ENCODE results near the gene APAF1. TPM values are rescaled to one million over a fixed set of nuclear protein-coding genes. Genes with fewer than 3 reads are reported as not detected.

The APAF1 gene
- polyA plus RNA-seq, 3 donors: 3.5 to 13.3 (median 3.7) TPM

DNA sequence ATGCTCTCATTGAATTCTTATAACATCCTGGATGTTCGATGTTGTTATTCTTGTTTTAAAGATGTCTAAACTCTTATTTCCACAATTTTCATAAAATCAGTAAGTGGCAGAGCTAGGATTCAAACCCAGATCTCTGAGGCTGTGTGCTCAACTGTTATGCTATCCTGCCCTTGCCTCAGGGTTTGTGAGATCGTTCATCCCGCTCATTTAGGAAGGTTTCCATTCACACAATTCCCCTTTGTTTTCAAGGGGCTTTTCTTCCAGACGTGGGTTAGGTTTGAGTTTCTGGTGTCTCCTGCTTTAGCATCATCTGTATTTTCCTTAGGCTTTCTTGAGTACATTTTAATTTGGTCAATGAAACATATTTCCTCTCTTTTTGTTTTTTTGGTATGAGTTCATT lies 69.3 kb downstream of the APAF1 start:
- WGBS, 3 donors: 91 to 93% (median 93%) methylated on average over 4 of the region's 4 CpGs

GRCh38 chr12:98719515-98720504 lies 74.7 kb downstream of the APAF1 start:
- 89 to 93% (median 92%) methylated on average over 6 of the region's 6 CpGs for WGBS, 3 donors
- H3K27ac ChIP-seq (ENCODE audit: low read depth, low read length): no peak overlapping the region

More for the DNA sequence above, 69.3 kb downstream of the APAF1 start:
- H3K27ac ChIP-seq (ENCODE audit: low read depth, low read length): no peak overlapping the region

DNA sequence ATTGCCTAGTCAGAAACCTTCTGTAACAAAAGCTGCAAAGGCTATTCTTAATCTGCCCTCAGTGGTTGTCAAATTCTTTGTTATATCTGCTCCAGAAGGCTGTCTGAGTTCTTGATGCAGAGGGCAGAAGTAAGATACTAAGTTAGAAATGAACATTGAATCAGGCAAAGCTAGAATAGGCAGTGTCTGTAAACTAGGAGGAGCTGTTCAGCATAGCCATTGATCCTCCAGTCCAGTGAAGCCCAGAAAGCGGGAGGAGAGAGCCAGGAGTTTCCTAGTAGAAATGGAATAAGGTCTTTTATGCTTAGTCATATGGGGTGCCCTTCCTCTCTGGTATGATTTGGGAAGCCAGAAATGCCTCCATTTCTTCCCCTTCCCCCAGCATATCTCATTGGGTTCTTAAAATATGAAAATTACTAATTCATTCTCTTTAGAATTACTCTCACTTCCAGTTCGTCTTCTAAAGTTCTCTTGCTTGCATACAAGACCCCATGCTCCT lies 76.2 kb downstream of the APAF1 start:
- WGBS, 3 donors: 90 to 94% (median 92%) methylated on average over 2 of the region's 2 CpGs
- no peak overlapping the region for H3K27ac ChIP-seq (ENCODE audit: low read depth, low read length)

DNA sequence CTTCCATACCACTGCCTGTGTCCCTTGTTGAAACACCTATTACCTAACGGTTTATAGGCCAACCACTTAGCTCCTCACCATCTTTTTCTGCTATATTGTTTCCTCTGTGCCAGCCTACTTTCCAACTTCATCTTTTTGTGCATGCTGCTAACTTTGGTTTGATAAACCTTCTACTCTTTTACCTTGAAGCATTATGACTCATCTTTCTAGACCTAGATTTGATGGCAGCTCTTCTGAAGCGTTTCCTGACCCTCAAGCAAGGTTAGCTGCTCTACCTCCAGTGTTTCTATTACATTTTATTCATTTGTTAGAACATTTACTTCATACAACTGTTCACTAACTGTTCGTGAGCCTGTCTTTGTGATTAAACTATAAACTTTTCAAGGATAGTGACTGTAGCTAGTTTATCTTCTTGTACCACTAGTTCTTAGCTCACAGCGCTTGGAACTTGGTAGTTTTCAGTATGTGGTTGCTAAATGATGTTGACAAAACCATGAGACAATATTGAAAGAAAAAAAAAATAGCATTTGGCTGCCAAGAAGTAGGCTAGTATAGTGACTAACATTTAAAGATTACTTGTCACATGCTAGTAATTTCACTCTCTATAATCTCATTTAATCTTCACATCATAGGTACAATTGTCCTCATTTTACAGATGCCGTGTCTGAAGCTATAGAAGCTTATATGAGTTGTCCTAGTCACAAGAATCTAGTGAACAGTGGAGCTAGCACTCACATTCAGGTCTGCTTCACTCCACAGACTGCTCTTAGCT lies 79.5 kb downstream of the APAF1 start:
- 81 to 92% (median 89%) methylated on average over 5 of the region's 5 CpGs for WGBS, 3 donors

GRCh38 chr12:98725476-98726247 lies 80.6 kb downstream of the APAF1 start:
- WGBS, 3 donors: 68 to 77% (median 71%) methylated on average over 5 of the region's 5 CpGs
- no peak overlapping the region for H3K27ac ChIP-seq (ENCODE audit: low read depth, low read length)

More for the DNA sequence above, 79.5 kb downstream of the APAF1 start:
- no peak overlapping the region for H3K27ac ChIP-seq (ENCODE audit: low read depth, low read length)

- 95 to 100% (median 96%) methylated on average over 5 of the region's 5 CpGs for WGBS, 3 donors
- no peak overlapping the region for H3K27ac ChIP-seq (ENCODE audit: low read depth, low read length)
Measured at GRCh38 chr12:98727196-98727595, 82.1 kb downstream of the APAF1 start.

DNA sequence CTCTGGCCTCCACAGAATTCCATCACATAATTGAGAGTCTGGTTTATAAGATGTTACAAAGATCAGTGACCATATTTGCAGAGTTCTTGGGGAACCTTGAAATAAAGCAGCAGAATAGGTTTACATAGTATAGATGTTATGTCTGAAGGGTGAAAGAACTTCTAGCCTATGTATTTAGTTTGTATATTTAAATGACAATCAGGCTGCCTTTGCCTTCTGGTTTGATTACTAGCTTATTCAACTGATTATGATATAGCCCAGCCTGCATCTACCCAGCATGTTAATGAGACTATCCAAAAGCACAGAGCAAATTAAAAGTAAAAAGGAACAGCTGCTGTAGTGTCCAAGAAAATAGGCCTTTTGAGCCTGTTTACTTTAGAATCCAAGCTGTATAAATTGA lies 85.3 kb downstream of the APAF1 start:
- no peak overlapping the region for H3K27ac ChIP-seq (ENCODE audit: low read depth, low read length)

- H3K27ac ChIP-seq (ENCODE audit: low read depth, low read length): no peak overlapping the region
Measured at GRCh38 chr12:98733667-98734350, 88.7 kb downstream of the APAF1 start.

GRCh38 chr12:98735821-98736220 lies 90.7 kb downstream of the APAF1 start:
- WGBS, 3 donors: 94 to 96% (median 94%) methylated on average over 6 of the region's 6 CpGs
- no peak overlapping the region for H3K27ac ChIP-seq (ENCODE audit: low read depth, low read length)

DNA sequence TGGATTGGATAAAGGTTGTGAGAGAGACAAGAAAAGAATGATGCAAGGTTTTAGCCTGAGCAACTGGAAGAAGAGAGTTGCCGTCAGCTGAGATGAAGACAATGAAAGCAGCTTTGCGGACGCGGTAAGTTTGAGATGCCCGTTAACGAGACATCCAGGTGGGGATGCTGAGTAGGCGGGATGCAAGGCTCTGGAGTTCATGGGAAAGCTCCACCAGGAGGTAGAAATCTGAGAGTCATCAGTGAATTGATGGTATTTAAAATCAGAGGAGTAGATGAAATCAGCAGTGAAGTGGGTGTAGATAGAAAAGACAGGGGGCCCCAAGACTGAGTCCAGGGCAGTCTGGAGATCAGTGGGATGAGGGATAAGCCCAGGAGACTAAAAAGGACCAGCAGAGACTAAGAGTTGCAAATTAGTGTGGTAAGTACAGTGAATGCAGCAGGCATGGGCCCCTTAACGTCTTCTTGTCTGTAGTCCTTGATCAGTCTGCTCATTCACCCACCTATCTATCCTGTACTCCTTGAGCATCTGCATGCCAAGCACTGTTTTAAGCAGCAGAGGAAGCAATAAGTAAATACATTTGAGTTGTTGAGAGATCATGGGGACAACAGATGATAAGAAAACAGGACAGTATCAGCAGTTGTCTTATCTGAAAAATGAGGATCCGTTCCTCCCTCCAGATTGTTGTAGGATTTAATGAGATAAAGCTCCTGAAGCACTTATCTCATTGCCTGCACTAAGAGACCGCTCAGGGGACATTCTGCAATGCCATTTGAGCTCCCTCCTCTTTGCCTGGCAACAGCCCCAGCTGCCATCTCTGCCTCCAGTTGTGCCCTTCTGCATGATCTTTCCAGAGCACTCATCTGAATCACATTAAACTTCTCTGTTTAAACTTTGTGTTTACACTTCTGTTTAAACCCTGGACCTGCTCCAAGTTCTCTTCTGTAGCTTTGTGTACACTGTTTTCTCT lies 91.5 kb downstream of the APAF1 start:
- WGBS, 3 donors: 76 to 90% (median 90%) methylated on average over 10 of the region's 10 CpGs
- H3K27ac ChIP-seq (ENCODE audit: low read depth, low read length): no peak overlapping the region

DNA sequence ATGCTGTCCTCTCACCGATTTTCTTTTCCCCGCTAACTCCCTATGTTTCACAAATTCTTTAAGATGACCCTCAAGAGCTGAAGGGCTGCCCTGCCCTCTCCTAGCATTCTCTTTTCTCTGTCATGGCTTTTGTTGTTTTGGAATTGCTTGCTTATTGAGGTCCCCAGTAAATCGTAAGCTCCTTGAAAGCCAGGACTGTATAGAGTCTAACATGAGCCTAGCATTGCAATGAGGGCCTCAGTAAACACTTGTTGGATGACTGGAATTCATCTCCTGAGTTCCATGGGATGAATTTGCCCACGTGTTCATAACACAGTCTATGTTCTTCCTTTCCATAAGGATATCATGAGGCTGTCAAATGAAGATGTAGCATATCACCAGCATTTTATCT lies 92.2 kb downstream of the APAF1 start:
- 65 to 80% (median 78%) methylated on average over 4 of the region's 4 CpGs for WGBS, 3 donors

DNA sequence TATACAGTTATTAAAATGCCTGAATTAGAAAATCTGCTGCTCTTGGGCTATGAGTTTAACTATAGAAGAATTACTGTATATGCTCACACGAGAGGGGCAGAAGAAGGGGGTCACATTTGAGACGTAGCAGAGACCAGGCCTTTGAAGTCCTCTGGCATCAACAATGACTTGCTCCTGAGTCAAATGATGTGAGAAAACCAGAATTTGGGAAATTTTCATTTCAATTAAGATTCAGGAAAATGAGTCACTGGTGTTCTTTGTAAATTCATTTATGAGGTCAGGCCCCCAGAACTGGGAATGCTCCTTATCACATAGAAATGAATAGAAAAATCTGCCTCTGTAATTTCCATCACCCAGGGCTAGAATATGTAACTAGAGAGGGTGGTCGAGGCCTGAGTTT lies 92.9 kb downstream of the APAF1 start:
- H3K27ac ChIP-seq (ENCODE audit: low read depth, low read length): no peak overlapping the region
- 82 to 88% (median 83%) methylated on average over 3 of the region's 3 CpGs for WGBS, 3 donors

More for the DNA sequence above, 92.2 kb downstream of the APAF1 start:
- no peak overlapping the region for H3K27ac ChIP-seq (ENCODE audit: low read depth, low read length)

DNA sequence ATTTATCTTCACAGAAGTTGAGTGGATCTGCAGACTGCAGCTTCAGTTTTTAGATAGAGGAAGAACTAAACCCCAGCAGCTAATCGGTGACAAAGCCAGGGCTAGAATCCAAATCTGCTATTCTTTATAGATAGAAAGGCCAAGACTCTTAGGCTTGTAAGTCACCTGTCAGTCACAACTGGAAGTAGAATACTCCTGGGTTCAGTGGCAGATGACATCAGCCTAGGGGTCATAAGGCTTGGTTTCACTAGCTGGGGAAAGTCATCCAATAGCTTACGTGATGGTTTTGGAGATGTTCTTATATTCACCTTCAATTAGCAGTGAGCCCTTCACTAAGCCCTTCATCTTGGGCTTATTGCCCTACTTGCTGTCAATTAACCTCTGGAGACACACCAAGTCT lies 93.4 kb downstream of the APAF1 start:
- WGBS, 3 donors: 83 to 88% (median 88%) methylated on average over 2 of the region's 2 CpGs
- no peak overlapping the region for H3K27ac ChIP-seq (ENCODE audit: low read depth, low read length)

GRCh38 chr12:98740751-98741150 lies 95.7 kb downstream of the APAF1 start:
- 58 to 83% (median 82%) methylated on average over 1 of the region's 1 CpG for WGBS, 3 donors

DNA sequence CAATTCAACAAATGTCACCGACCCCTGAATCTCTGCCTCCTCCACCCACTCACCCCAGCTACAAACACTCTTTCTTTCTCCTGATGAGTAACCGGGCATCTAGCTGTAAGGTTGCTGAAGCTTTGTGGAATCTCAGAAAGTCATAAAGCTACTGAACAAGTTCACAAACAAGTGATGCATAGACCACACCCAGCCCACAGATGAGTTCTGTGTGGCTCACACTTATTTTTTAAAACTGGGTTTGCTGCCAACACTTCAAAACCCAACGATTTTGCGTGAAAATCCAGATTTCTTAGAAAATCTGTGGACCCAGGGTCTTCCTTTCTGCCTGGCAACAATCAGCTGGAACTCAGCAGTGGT lies 96.1 kb downstream of the APAF1 start:
- 87 to 94% (median 94%) methylated on average over 4 of the region's 4 CpGs for WGBS, 3 donors

More at GRCh38 chr12:98740751-98741150, 95.7 kb downstream of the APAF1 start:
- no peak overlapping the region for H3K27ac ChIP-seq (ENCODE audit: low read depth, low read length)

DNA sequence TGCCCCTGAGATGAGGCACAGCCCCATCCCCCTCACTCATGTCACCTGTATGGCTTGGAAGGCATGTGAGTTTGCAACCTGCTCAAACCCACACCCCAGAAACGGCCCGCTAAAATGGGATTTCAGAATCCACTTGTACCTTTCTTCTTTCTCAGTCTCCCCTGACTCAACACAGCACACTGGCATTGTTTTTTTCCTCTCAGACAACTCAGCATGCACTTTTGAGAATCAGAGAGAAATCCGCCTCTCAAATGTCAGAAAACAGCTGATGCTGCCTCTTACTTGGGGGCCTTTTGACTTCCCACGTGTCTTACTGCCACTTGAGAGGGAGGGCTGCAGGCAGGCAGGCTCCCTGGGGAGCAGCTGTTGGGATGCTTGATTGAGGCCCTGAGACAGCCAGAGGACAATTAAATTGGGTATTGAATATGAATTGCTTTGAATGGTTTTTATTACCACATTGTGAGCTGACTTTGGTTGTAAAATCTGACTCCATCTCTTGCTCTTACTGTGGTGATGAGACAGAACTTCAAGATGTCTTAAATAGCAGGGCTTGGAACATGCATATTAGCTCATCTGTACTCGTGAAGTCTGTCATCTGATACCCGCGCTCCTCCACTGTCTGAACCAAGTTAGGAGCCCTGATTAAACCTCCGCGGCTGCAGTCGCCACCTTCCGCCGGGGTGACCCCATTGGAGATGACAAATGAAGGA lies 96.6 kb downstream of the APAF1 start:
- no peak overlapping the region for H3K27ac ChIP-seq (ENCODE audit: low read depth, low read length)
- WGBS, 3 donors: 60 to 75% (median 62%) methylated on average over 12 of the region's 12 CpGs

More for the DNA sequence above, 96.1 kb downstream of the APAF1 start:
- H3K27ac ChIP-seq (ENCODE audit: low read depth, low read length): no peak overlapping the region

Data from adipose tissue (tissue), 3 donors.